Spleen (tissue), 11 donors: Measurements from ENCODE around the gene CCDC12. TPM values are rescaled to one million over a fixed set of nuclear protein-coding genes. Genes with fewer than 3 reads are reported as not detected.

Experiments
- DNase-seq: peaks from one replicate; pipeline ENCODE4 v3.0.0-alpha.2; 2020
- H3K27ac ChIP-seq, 8 donors: fragments of 200-600 bp; sonication (generic) in 7 of 8; 1 replicate in 4 of 8; 2 replicates in 4 of 8; pipeline versions ENCODE4 v1.5.0 to v1.8.0; 2016 to 2021; ENCODE audit warnings: inconsistent platforms in 4 of 8, mild to moderate bottlenecking in 4 of 8, moderate library complexity in 1 of 8
- H3K27me3 ChIP-seq, 7 donors: fragments of 200-600 bp; sonication (generic) in 6 of 7; replicated peaks in 1 of 7; 1 replicate in 4 of 7; 2 replicates in 3 of 7; pipeline versions ENCODE4 v1.5.0 to v1.8.0; 2016 to 2021; ENCODE audit warnings: inconsistent platforms in 3 of 7, mild to moderate bottlenecking in 1 of 7
- H3K36me3 ChIP-seq, 6 donors: fragments of 200-600 bp; sonication (generic) in 5 of 6; 1 replicate in 4 of 6; 2 replicates in 2 of 6; pipeline versions ENCODE4 v1.5.0 to v1.8.0; 2016 to 2021; ENCODE audit warnings: inconsistent platforms in 2 of 6
- H3K4me1 ChIP-seq, 6 donors: fragments of 200-600 bp; sonication (generic) in 5 of 6; 1 replicate in 3 of 6; 2 replicates in 3 of 6; pipeline versions ENCODE4 v1.5.0 to v1.8.0; 2016 to 2021; ENCODE audit warnings: inconsistent platforms in 3 of 6
- H3K4me3 ChIP-seq, 8 donors: fragments of 200-600 bp; sonication (generic) in 7 of 8; 1 replicate in 4 of 8; 2 replicates in 4 of 8; pipeline versions ENCODE4 v1.5.0 to v1.8.0; 2016 to 2021; ENCODE audit warnings: inconsistent platforms in 4 of 8, mild to moderate bottlenecking in 4 of 8, moderate library complexity in 2 of 8
- H3K9me3 ChIP-seq, 8 donors: fragments of 200-600 bp; sonication (generic) in 7 of 8; 1 replicate in 4 of 8; 2 replicates in 4 of 8; pipeline versions ENCODE4 v1.5.0 to v1.8.0; 2016 to 2021; ENCODE audit warnings: inconsistent platforms in 4 of 8
- POLR2A ChIP-seq, 3 donors: fragments of 450-650 bp; IDR thresholded peaks; one replicate each; pipeline ENCODE4 v1.5.1; 2017; ENCODE audit warnings: antibody characterized with exemption in 3 of 3, mild to moderate bottlenecking in 1 of 3
- POLR2AphosphoS5 ChIP-seq, 3 donors: sonication (generic); formaldehyde crosslinking; IDR thresholded peaks; one replicate each; pipeline ENCODE4 v1.5.1; 2017; ENCODE audit warnings: antibody characterized with exemption in 3 of 3
- WGBS, 5 donors: extraction: QIAGEN DNeasy Blood & Tissue Kit in 3 of 5; methylation state at CpG; one replicate each; pipeline versions ENCODE4 v1.1.5 to v1.1.7; 2013 to 2018; 5-methylcytosine and 5-hydroxymethylcytosine counted together
- intact Hi-C: fragments of 100-400 bp; cut with DNase I; formaldehyde crosslinking; loops from one replicate; pipeline ENCODE4 v1.15.0; 2023; ENCODE audit warnings: low total_unique reads
- polyA plus RNA-seq, 3 donors: library from polyadenylated mRNA; stranded (reverse); fragments of 200-250 nt; gene quantifications; one replicate each; pipeline ENCODE4 v1.2.1, GENCODE V29; 2013
- total RNA-seq, 7 donors: library from RNA; depleted of rRNA in 3 of 7; stranded (reverse); fragments of >200 nt in 3 of 7; fragmentation: NEBNext Ultra II Directional in 4 of 7; extraction: Animal tissue kit (Norgen Biotek cat#: 25700) in 4 of 7; gene quantifications; one replicate each; pipeline versions ENCODE4 v1.1.0 to v1.2.1, GENCODE V29; 2016 to 2021
- TF ChIP-seq, protein P1 (sequence below), 11 experiments: fragments of 200-600 bp in 7 of 11; fragments of 450-650 bp in 4 of 11; sonication (generic) in 4 of 11; IDR thresholded peaks in 8 of 11; conservative IDR thresholded peaks in 3 of 11; 1 replicate in 7 of 11; 2 replicates in 4 of 11; pipeline versions ENCODE4 v1.4.0 to v1.8.0; 2016 to 2021; ENCODE audit warnings: antibody characterized with exemption in 11 of 11, inconsistent platforms in 4 of 11, mild to moderate bottlenecking in 1 of 11
- donor health status: healthy with polysubstance abuse.
- donor health status: DM: no; HTN: no; CAD: no; lungs with moderate emphysema.
- donor health status: DM: no; HTN: no; CAD: no.
- donor health status: Bipolar disorder and iron deficiency.
- donor health status: healthy.
- donor health status: DM: no; HTN: no; CAD: no.
- donor health status: DM: yes; HTN: yes; CAD: no.

Gene CCDC12
- total and polyA plus RNA-seq, 10 donors, result 36.5 to 124 (median 55.7) TPM

DNA sequence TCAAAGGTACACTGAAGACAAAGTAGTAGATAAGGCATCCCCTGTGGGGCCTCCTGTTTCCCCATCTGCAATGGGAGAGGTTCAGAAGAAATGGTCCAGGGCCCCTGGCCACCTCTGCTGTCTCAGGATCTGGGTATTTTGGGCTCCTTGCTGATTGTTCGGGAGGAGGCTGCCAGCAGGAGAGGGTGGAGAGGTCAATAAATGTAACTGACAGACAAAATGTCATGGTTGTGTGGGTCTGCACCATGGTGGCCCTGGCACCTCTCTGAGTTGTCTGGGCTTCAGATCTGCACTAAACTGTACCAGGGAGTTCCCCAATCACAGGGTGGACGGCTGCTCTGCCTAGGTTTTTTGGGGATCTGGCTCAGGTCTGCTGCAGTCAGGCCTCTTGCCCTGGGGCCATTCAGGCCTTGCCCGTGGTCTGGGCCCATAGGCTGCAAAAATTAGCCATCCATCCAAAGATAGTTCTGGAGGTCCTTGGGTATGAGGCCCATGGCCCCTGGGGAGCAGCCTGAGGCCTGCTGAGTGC lies 10.3 kb upstream of the CCDC12 start:
- Histone ChIP-seq H3K9me3 (no peaks in the 10 kb centered on the region), H3K27me3 (no peaks in the 10 kb centered on the region), H3K4me3 (peak overlapping the region in 1 of 8 donors; percentile 66), H3K36me3 (peaks cover 0 to 33% (median 6%) of the 10 kb centered on the region in 6 donors), H3K4me1 (peaks cover 48 to 100% (median 92%) of the 10 kb centered on the region in 6 donors), H3K27ac (peak overlapping the region; percentile 24 to 95 (median 84))
- no peak for TF ChIP-seq POLR2A (IDR thresholded peaks at IDR 0.05)
- TF ChIP-seq, protein P1, sequence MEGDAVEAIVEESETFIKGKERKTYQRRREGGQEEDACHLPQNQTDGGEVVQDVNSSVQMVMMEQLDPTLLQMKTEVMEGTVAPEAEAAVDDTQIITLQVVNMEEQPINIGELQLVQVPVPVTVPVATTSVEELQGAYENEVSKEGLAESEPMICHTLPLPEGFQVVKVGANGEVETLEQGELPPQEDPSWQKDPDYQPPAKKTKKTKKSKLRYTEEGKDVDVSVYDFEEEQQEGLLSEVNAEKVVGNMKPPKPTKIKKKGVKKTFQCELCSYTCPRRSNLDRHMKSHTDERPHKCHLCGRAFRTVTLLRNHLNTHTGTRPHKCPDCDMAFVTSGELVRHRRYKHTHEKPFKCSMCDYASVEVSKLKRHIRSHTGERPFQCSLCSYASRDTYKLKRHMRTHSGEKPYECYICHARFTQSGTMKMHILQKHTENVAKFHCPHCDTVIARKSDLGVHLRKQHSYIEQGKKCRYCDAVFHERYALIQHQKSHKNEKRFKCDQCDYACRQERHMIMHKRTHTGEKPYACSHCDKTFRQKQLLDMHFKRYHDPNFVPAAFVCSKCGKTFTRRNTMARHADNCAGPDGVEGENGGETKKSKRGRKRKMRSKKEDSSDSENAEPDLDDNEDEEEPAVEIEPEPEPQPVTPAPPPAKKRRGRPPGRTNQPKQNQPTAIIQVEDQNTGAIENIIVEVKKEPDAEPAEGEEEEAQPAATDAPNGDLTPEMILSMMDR (IDR thresholded peaks at IDR 0.05 in 8 of 11, conservative IDR thresholded peaks at IDR 0.05 in 3 of 11), result no peak
- TF ChIP-seq POLR2AphosphoS5 (IDR thresholded peaks at IDR 0.05), result no peak
- intact Hi-C loops, result no loop called here
- 67 to 96% (median 72%) methylated on average over 3 of the region's 3 CpGs for WGBS, 5 donors
- DNase-seq, result peak; percentile 78

DNA sequence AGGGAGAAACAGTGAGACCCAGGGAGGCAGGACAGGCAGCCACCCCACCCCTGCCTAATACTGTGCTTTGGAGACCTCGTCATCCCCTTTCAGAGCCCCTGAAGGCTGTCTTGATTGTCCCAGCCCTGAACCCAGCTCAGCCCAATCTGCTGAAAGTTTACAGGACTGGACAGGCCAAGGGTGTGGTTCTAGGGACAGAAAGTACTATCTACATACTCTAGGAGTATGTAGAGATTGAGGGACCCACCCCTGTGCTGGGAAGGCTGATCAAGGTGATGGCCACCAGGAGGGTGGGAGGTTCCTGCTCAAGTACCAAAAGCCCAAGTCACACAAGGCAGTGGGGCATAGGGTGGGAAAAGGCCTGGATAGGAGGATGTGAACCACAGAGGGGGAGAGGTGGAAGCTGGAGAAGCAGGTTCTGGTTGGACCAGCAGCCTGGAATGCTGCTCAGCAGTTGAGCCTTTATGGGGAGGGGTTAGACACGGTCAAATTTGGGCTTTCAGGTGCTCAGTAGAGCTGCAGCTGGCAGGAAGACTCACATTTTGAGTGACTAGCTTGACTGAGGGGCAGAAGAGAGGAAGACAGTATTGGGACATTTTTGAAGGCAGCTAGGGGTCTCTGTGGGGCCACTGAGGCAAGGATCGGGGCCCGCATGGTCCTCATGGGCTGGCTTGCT lies 9.6 kb upstream of the CCDC12 start:
- no peaks in the 10 kb centered on the region for H3K27me3 ChIP-seq
- intact Hi-C loops, result no loop called here
- peaks cover 52 to 100% (median 93%) of the 10 kb centered on the region in 6 donors for H3K4me1 ChIP-seq
- WGBS, 5 donors, result 82 to 87% (median 84%) methylated on average over 4 of the region's 4 CpGs
- H3K36me3 ChIP-seq, result peaks cover 0 to 26% (median 2%) of the 10 kb centered on the region in 6 donors
- no peaks in the 10 kb centered on the region for H3K9me3 ChIP-seq
- H3K27ac ChIP-seq, result peak overlapping the region in 7 of 8 donors; percentile 24 to 95 (median 85)
- peak overlapping the region in 1 of 8 donors; percentile 66 for H3K4me3 ChIP-seq
- peak; percentile 36 for DNase-seq
- TF ChIP-seq, protein P1 (IDR thresholded peaks at IDR 0.05 in 8 of 11, conservative IDR thresholded peaks at IDR 0.05 in 3 of 11), result no peak
- TF ChIP-seq POLR2AphosphoS5 (IDR thresholded peaks at IDR 0.05), result no peak
- TF ChIP-seq POLR2A (IDR thresholded peaks at IDR 0.05), result no peak

DNA sequence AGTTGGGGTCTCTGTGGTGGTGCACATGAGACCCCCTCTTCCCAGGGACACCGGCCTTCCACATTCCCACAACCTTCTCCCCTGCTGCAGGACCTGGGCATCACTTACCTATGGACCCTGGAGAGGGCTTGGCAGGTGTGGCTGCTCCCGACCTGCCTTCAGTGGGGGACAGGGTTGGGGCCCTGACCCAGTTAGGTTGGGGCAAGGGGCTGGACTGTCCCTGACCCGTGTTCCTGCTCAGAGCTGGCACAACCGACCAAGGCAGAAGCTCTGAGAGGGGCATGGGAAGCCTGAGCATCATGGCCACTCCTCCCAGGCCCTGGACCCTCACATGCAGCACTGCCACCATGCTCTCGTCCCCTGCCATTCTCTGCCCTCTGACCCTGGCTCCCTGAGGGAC lies 9.0 kb upstream of the CCDC12 start:
- Histone ChIP-seq H3K9me3 (no peaks in the 10 kb centered on the region), H3K27me3 (no peaks in the 10 kb centered on the region), H3K27ac (peak overlapping the region in 4 of 8 donors; percentile 85 to 95 (median 92)), H3K4me1 (peaks cover 52 to 100% (median 93%) of the 10 kb centered on the region in 6 donors), H3K36me3 (peaks cover 0 to 20% (median 0%) of the 10 kb centered on the region in 6 donors), H3K4me3 (no peak overlapping the region)
- intact Hi-C loops, result no loop called here
- peak; percentile 78 for DNase-seq
- 82 to 94% (median 90%) methylated on average over 5 of the region's 5 CpGs for WGBS, 5 donors
- TF ChIP-seq POLR2AphosphoS5 (IDR thresholded peaks at IDR 0.05) (no peak), POLR2A (IDR thresholded peaks at IDR 0.05) (no peak)
- TF ChIP-seq, protein P1 (IDR thresholded peaks at IDR 0.05 in 8 of 11, conservative IDR thresholded peaks at IDR 0.05 in 3 of 11), result no peak
